ENCODE data around the gene ORMDL3.

ORMDL3 gene

GRCh38 chr17:39927101-39927928 is at the start of gene ORMDL3, which contains the start of gene LRRC3C:
TSS of gene ORMDL3 (minus strand) at chr17:39927601. CDS start at chr17:39924203, 3,398 bp downstream.
TSS of gene LRRC3C (plus strand) at chr17:39927732. CDS start at chr17:39941524, 13,792 bp downstream.
- in situ Hi-C loops (cut with HindIII; ENCODE audit: low pct_ligation_motif_present, low pct_unique_long_range_greater_than_20kb, low sequenced_read_pairs) = no loop called here

GRCh38 chr17:39975801-39976200 is 48.4 kb upstream of the ORMDL3 start:
- in situ Hi-C loops (cut with HindIII; ENCODE audit: low pct_ligation_motif_present, low pct_unique_long_range_greater_than_20kb, low sequenced_read_pairs) = no loop called here
- no peak for DNase-seq

More at GRCh38 chr17:39927101-39927928, at the start of gene ORMDL3, which contains the start of gene LRRC3C:
- peak; percentile 94 for DNase-seq

GRCh38 chr17:39974433-39974832 is 47.0 kb upstream of the ORMDL3 start:
- in situ Hi-C loops (cut with HindIII; ENCODE audit: low pct_ligation_motif_present, low pct_unique_long_range_greater_than_20kb, low sequenced_read_pairs) = no loop called here
- DNase-seq = no peak

GRCh38 chr17:39973496-39973895 is 46.1 kb upstream of the ORMDL3 start:
- no peak for DNase-seq
- in situ Hi-C loops (cut with HindIII; ENCODE audit: low pct_ligation_motif_present, low pct_unique_long_range_greater_than_20kb, low sequenced_read_pairs) = no loop called here

- in situ Hi-C loops (cut with HindIII; ENCODE audit: low pct_ligation_motif_present, low pct_unique_long_range_greater_than_20kb, low sequenced_read_pairs) = no loop called here
- DNase-seq = no peak
These were observed 44.9 kb upstream of the ORMDL3 start for GRCh38 chr17:39972271-39972670.

GRCh38 chr17:39971076-39971603 is 43.7 kb upstream of the ORMDL3 start:
- DNase-seq = no peak
- in situ Hi-C loops (cut with HindIII; ENCODE audit: low pct_ligation_motif_present, low pct_unique_long_range_greater_than_20kb, low sequenced_read_pairs) = no loop called here

- in situ Hi-C loops (cut with HindIII; ENCODE audit: low pct_ligation_motif_present, low pct_unique_long_range_greater_than_20kb, low sequenced_read_pairs) = no loop called here
- DNase-seq = no peak
These were observed 42.8 kb upstream of the ORMDL3 start for GRCh38 chr17:39970157-39970692.

- in situ Hi-C loops (cut with HindIII; ENCODE audit: low pct_ligation_motif_present, low pct_unique_long_range_greater_than_20kb, low sequenced_read_pairs) = no loop called here
- no peak for DNase-seq
These were observed 42.0 kb upstream of the ORMDL3 start for GRCh38 chr17:39969375-39969774.

- in situ Hi-C loops (cut with HindIII; ENCODE audit: low pct_ligation_motif_present, low pct_unique_long_range_greater_than_20kb, low sequenced_read_pairs) = no loop called here
- DNase-seq = no peak
These were observed 41.4 kb upstream of the ORMDL3 start for GRCh38 chr17:39968761-39969160.

GRCh38 chr17:39966771-39967170 is 39.4 kb upstream of the ORMDL3 start:
- in situ Hi-C loops (cut with HindIII; ENCODE audit: low pct_ligation_motif_present, low pct_unique_long_range_greater_than_20kb, low sequenced_read_pairs) = no loop called here

GRCh38 chr17:39965017-39965699 is 37.8 kb upstream of the ORMDL3 start:
- no peak for DNase-seq
- in situ Hi-C loops (cut with HindIII; ENCODE audit: low pct_ligation_motif_present, low pct_unique_long_range_greater_than_20kb, low sequenced_read_pairs) = no loop called here

More at GRCh38 chr17:39966771-39967170, 39.4 kb upstream of the ORMDL3 start:
- no peak for DNase-seq

GRCh38 chr17:39963829-39964228 is 36.4 kb upstream of the ORMDL3 start:
- DNase-seq = no peak
- in situ Hi-C loops (cut with HindIII; ENCODE audit: low pct_ligation_motif_present, low pct_unique_long_range_greater_than_20kb, low sequenced_read_pairs) = no loop called here

GRCh38 chr17:39962642-39963220 is 35.3 kb upstream of the ORMDL3 start, which contains the start of gene GSDMA:
TSS of gene GSDMA (plus strand) at chr17:39963004. CDS start at chr17:39965688, 2,684 bp downstream.
- no peak for DNase-seq
- in situ Hi-C loops (cut with HindIII; ENCODE audit: low pct_ligation_motif_present, low pct_unique_long_range_greater_than_20kb, low sequenced_read_pairs) = no loop called here

- in situ Hi-C loops (cut with HindIII; ENCODE audit: low pct_ligation_motif_present, low pct_unique_long_range_greater_than_20kb, low sequenced_read_pairs) = no loop called here
- no peak for DNase-seq
These were observed 33.2 kb upstream of the ORMDL3 start for GRCh38 chr17:39960524-39961041.

GRCh38 chr17:39955726-39956225 is 28.4 kb upstream of the ORMDL3 start:
- in situ Hi-C loops (cut with HindIII; ENCODE audit: low pct_ligation_motif_present, low pct_unique_long_range_greater_than_20kb, low sequenced_read_pairs) = no loop called here
- no peak for DNase-seq

GRCh38 chr17:39954876-39955275 is 27.5 kb upstream of the ORMDL3 start:
- DNase-seq = no peak
- in situ Hi-C loops (cut with HindIII; ENCODE audit: low pct_ligation_motif_present, low pct_unique_long_range_greater_than_20kb, low sequenced_read_pairs) = no loop called here

- DNase-seq = no peak
- in situ Hi-C loops (cut with HindIII; ENCODE audit: low pct_ligation_motif_present, low pct_unique_long_range_greater_than_20kb, low sequenced_read_pairs) = no loop called here
These were observed 26.1 kb upstream of the ORMDL3 start for GRCh38 chr17:39953471-39953888.
